ENCODE measurements around the gene DNASE2. TPM values are rescaled to one million over a fixed set of nuclear protein-coding genes. Genes with fewer than 3 reads are reported as not detected.
A peak's percentile ranks its signal among the peaks of the same experiment; 100 is the strongest.
"Not testable (repeated sequence)": the region's sequence is repeated elsewhere in the genome, so short reads cannot be mapped to it uniquely, and the experiment has no call there.

DNASE2 gene
- total RNA-seq, 1 donor from 2014 or later: 18.5 TPM

DNA sequence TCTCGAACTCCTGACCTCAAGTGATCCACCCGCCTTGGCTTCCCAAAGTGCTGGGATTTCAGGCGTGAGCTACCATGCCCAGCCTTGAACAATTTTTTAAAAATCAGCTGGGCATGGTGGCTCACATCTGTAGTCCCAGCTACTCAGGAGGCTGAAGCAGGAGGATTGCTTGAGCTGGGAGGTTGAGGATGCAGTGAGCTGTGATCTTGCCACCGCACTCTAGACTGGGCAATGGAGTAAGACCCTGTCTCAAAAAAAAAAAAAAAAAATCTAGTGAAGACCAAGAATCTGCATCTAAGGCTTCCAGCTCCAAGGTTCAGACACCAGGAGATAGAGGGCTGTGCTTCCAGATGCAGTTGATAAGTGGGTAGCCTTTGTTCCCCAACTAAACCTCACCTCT lies 17.1 kb downstream of the DNASE2 start:
- DNase-seq (ENCODE audit: low read depth): no peak

DNA sequence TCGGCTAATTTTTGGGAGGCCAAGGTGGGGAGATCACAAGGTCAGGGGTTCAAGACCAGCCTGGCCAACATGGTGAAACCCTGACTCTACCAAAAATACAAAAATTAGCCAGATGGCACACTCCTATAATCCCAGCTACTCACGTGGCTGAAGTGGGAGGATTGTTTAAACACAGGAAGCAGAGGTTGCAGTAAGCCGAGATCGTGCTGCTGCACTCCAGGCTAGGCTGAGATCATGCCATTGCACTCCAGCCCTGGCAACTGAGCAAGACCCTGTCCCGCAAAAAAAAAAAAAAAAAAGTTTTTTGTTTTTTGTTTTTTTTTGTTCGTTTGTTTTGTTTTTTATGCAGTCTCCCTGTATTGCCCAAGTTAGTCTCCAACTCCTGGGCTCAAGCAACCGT lies 21.7 kb downstream of the DNASE2 start:
- no peak for DNase-seq (ENCODE audit: low read depth)

DNA sequence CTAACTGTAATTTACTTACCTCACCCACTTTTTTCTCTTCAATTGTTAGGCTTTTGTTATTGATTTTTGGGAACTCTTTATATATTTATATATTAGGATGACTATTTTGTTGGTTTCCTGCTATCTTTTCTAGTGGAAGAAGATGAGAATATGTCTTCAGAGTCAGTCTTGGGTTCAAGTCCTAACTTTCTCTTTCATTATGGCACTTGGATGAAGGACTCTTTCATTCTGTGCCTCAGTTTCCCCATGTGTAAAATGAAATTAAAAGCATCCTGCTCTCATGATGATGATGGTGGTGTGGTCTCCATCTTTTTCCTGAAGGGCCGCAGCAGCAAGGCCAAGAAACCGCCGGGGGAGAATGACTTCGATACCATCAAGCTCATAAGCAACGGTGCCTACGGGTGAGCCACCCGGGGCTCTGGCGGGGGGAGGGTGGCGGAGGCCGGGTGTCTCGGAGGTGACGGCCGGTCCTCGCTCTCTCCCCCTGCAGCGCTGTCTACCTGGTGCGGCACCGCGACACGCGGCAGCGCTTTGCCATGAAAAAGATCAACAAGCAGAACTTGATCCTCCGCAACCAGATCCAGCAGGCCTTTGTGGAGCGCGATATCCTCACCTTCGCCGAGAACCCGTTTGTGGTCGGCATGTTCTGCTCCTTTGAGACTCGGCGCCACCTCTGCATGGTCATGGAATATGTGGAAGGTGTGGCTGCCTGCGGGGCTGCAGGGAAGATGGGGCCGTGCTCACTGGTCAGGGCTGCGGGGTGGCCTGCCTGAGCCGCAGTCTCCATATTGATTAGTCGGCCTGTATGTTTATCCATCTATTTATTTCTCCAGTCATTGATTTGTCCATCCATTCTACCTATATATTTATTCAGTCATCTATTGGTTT lies 23.0 kb downstream of the DNASE2 start:
- no peak for DNase-seq (ENCODE audit: low read depth)

DNA sequence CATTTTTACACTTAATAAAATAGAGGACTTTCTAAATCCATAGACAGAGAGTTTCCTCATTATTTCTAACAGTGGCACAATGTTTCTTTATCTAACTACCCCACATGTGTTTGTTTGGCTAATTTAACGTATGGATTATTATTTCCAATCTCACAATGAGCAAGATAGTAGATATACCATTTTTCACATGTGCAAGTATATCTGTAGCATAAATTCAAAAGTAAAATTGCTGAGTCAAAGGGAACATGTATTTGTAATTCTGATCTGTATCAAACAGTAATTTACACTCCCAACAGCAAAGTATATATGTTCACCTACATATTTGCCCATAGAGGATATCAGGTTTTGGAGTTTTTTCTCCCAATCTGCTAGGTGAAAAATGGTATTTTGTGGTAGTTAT lies 24.6 kb downstream of the DNASE2 start:
- DNase-seq (ENCODE audit: low read depth): no peak

DNA sequence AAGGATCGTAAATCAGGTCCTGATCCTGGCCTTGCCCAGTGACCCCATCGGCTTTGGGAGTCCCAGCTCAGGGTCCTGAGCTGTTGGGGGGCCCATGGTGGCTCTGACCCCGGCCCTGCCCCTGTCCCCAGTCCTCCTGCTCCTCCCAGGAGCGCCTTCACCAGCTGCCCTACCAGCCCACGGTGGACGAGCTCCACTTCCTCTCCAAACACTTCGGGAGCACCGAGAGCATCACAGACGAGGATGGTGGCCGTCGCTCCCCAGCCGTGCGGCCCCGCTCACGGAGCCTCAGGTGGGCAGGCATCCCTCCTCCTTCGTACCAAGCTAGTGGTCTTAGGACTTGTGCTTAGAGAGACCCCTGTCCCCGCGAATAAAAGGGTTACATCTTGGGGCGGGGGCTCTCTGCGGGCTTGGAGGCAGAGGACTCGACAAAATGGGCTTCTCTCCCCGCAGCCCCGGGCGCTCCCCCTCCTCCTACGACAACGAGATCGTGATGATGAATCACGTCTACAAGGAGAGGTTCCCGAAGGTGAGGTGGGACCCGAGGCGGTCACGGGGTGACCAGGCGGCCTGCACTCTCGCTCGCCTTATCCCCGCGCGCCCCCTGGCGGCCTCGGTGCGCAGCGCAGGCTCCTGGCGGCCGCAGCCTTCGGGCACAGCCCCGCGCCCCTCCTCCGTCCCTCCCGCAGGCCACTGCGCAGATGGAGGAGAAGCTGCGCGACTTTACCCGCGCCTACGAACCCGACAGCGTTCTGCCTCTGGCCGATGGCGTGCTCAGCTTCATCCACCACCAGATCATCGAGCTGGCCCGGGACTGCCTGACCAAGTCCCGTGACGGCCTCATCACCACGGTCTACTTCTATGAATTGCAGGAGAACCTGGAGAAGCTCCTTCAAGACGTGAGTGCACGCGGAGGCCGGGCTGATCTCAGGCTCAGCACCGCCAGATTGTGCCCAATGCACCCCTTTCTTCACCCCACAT lies 33.8 kb downstream of the DNASE2 start:
- DNase-seq (ENCODE audit: low read depth): peak; percentile 63

DNA sequence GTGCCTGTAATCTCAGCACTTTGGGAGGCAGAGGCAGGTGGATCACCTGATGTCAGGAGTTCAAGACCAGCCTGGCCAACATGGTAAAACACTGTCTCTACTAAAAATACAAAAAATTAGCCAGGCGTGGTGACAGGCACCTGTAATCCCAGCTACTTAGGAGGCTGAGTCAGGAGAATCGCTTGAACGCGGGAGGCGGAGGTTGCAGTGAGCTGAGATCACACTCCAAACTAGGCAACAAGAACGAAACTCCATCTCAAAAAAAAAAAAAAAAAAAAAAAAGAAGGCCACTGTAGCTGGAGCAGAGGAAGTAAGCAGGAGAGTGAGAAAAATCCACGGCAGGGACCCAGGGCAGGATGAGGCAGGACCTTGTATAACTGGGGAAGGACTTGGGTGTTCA lies 34.6 kb downstream of the DNASE2 start:
- DNase-seq (ENCODE audit: low read depth): not testable (repeated sequence)

DNA sequence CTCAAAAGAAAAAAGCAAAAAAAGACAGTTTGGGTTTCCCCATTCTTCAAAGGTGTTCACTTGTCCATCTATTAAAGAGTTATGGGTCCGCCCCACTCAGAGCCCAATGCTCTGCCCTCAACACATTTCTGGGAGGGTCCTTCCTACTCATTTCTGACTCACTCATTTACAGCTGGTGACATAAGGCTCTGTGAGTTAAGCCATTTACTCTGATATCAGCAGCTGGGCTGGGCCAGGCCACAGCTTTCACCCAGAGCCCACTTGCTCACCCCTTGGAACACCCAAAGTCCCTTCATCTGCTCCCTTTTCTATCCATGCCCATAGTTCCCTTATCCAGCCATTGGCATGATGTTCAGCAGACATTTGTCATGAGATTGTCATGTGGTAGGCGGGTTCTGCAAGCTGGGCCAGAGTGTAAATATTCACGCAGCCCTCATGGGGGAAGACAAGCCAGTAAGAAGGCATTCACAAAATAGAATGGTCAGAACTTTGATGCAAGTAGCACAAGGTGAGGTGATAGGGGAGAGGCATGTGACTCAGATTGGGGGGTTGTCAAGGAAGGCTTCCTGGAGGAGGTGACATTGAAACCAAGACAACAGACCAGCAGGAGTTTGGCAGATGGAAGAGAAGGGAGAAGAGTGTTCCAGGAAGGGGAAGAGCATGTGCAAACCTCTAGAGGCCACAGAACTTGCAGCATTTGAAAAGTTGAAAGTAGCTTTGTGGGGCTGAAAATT lies 37.1 kb downstream of the DNASE2 start:
- no peak for DNase-seq (ENCODE audit: low read depth)

DNA sequence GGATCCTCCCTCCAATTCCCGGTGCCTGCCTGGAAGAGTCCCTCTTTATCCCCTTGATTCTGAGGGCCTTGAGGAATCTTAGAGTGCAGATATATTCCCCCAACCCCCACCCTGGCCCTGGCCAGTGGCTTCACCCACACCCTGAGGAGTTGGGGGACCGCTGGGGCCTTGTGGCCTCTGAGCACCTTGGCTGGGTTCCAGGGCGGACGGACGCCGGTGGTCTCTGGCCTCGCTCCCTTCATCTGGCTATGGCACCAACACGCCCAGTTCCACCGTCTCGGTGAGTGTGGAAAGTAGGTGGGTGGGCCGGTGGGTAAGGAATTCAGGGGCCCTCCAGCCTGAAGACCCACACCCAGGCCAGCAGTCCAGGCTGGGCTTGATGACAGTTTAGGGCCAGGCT lies 37.9 kb downstream of the DNASE2 start:
- no peak for DNase-seq (ENCODE audit: low read depth)

DNA sequence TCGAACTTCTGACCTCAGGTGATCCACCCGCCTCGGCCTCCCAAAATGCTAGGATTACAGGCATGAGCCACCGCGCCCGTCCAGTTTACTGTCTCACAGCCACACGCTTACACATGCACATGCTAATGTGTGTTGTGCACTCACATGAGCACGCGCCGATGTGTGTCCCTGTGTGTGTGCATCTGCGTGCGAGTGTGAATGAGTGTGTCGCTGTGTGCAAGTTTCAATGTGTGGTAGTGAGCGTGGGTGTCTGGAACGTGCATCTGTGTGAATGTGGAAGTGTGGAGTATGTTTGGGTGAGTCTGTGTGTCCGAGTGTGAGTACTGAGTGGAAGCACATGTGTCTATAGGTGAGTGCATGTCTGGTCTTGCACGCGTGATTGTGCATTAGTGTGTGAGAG lies 38.7 kb downstream of the DNASE2 start:
- DNase-seq (ENCODE audit: low read depth): no peak

DNA sequence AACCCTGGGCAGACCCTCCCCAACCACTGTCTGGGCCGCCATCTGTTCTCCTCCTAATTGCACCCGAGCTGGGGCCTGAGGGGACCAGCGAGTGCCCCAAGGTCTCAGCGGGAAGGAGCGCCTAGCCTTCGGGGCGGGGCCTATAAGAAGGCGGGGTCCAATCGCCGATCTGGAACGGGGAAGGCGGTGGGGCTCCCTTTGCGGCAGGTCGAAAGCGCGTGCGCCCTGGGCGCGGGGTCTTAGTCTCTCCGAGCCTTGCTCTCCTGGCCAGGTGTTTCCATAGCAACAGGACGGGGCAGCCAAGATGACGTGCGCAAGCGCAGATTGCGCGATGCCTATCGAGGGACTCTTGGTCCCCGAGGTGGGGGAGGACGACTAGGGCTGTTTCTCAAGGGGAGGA lies 40.2 kb downstream of the DNASE2 start:
- no peak for DNase-seq (ENCODE audit: low read depth)

DNA sequence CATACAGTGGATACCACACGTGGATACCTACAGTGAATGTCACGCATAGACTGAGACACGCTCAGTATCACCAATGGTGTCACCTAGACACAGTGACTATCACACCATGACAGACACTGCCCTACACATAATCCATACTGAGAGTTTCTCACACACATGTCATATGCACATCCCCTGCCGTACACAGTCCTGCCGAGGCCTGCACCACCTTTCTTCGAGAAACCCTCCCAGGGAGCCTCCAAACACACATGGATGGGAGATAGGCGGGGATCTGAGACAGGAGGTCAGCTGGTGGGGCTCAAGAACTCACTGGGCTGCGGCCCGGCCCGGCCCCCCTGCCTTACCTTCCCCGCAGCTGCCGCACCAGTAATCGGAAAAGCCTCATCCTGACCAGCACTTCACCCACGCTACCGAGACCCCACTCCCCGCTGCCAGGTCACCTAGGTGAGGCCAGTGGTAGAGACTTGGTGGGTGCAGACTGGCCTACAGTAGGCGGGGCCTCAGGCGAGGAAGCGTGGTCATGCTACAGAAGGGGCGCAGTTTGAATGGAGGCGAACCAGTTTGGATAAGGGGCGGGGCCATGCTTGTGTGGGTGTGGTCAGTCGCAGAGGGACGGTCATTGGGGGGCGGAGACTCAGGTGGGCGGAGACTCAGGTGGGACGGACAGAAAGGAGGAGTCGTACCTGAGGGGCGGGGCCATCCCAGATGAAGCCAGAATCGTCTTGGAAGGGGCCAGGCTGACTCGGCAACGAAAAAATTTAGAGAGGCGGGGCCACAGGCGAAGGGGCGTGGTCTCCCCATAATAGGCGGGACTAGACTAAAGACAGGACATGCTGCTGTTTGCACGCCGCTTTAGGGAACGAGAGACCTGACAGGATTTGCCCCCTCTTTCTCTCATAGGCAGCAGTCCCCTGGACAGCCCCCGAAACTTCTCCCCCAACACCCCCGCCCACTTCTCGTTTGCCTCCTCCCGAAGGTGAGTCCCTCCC lies 40.9 kb downstream of the DNASE2 start:
- DNase-seq (ENCODE audit: low read depth): peak; percentile 56

DNA sequence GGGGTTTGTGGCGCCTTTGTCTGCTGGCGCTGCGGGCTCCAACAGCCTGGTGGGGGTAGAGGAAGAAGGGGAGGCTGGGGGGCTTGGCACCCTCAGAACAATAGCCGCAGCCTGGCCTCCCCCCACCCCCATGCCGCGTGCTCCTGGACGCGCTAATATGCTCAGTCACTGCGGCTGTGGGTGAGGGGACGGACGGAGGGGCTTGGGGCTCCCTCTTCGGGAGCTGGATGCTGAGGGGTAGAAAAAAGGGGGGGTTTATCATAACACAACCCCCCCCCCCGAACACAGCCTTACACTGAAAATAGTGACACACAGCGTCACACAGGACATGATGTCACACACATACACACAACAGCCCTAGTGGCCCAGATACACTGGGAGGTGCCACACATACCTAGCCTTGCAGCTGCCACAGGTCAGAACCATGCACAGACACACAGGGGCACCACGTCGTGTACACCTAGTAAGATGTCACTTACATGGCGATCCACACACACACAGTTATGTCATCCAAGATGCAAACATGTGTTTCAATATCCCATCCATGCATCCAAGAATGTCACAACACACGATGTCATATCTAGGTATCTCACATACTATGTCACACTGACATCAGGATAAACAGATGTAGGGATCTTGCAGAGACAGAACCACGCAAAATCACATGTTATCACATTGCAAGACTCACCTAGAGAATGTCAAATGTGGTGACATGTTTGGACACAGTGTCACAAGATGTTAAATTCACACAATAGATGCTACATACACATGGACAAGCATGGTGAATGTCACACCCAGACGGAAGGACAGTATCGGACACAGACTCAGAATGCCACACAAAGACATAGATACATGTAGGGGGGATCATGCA lies 42.1 kb downstream of the DNASE2 start:
- DNase-seq (ENCODE audit: low read depth): no peak

DNA sequence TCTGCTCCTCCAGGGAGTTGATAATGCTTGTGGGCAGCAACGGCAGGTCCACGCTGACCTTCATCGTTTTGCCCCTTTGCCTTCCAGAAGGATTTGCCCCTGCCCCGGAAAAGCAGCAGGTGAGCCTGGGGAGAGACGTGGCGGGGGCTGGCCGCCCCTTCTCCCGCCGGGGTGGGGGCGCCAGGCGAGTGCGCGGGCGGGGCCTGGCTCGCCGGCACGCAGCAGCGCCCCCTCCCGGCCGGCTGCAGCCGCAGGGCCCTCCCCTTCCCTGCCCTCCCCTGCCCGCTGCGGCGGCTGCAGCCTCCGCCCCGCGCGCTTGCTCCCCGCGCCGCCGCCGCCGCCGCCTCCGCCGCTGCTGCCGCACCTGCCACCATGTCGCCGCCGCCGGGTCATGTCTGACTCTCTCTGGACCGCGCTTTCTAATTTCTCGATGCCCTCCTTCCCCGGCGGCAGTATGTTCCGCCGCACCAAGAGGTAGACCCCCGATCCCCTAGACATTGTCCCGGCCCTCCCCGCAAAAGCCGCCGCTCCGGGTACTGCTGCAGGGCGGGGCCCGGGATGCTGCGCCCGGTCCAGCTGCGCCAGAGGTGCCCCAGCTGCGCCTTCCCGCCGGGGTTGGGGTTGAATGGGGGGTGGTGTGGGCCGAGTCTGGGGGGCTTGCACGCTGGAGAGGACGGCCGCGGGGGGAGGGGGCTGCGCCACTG lies 42.9 kb downstream of the DNASE2 start, which contains the start of gene MAST1:
Gene MAST1 (plus strand): TSS at position 334 of the 704 bp plus-strand sequence. CDS start 58 bp downstream, at position 392.
- no peak for DNase-seq (ENCODE audit: low read depth)

DNA sequence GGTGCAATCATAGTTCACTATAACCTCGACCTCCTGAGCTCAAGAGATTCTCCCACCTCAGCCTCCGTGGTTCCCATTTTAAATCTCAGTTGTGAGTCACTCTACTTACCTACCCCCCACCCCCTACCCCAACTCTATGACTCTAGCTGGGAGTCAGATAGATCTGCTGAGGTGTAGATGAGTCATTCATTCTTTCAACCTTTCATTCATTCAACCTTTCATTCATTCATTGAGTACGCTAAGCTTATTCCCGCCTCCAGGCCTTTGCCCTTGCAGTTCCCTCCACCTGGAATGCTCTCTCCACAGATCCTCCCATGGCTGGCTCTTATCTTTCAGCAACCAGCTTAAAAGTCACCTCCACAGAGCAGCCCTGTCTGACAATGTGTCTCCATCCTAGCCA lies 44.0 kb downstream of the DNASE2 start:
- DNase-seq (ENCODE audit: low read depth): peak; percentile 23

DNA sequence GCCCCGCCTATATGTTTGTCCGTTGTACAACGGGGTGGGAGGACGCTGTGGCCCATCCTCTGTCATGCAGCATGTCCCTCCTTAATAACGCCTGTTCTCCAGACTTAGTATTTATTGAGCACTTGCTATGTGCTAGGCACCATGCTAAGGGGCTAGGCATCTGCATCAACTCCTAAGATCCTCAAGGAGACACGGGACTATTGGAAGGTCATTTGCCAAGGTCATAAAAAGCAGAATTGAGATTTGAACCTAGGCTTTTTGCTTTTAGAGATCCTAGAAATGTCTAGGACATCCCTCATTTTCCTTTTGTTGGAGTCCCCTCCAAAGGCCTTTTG lies 44.8 kb downstream of the DNASE2 start:
- no peak for DNase-seq (ENCODE audit: low read depth)

DNA sequence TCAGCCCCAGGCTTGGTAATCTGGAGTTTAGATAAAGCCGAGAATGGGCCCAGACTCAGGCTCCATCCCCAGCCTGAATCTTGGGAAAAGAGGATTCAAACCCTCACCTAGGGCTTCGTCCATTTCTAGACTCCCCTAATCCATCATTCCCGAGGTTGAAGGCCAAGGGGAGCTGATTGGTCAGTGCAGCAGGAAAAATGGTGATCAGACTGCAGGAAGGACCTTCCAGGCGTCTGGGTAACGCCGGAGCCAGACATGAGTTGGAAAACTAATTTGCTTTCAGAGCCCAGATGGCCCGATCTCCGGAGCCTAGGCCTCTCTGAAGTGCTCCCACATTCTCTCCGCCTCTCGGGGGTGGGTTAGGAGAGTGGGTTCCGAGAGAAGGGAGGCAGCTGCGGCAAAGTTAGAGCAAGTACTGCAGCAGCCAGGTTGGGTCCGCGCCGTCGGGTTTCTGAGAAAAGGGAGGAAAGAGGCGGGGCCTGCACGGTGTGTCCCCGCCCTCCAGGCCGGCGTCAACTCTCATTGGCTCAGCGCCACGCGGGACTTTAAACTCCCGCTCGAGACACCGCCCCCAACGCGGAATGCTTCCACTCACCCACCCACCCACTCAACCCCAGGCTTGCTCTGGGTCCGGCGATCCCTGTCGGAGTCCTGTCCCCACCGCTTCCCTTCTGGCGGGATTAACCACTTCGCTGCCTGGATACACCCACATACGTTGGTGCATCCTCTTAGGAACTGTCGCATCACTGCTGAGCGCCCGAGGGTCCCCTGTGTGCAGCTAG lies 46.1 kb downstream of the DNASE2 start:
- no peak for DNase-seq (ENCODE audit: low read depth)

DNA sequence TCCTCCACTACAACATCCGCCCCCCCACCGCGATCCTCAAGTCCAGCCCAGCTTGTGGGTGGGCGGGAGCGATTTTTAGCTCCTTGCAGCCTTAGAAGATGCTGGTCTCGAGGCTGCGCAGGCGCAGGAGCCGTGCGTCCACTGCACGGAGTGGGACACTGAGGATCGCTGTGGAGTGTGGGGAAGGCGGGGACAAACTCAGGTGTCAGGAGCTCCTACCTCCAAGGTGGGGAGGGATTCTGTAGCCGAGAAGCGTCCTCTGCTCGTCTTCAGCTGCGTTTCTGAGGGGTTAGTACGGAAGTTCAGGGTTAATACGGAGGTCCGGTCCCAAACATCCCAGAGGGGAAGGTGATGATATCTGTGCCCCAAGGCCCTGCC lies 46.7 kb downstream of the DNASE2 start, which contains the start of gene RTBDN:
Gene RTBDN (minus strand): TSS at position 14 of the 378 bp plus-strand sequence. CDS start 4,600 bp downstream, outside the sequence.
- no peak for DNase-seq (ENCODE audit: low read depth)

Data from renal cortical epithelial cell (primary cell).